ENCODE data around the gene LTB4R. TPM values are rescaled to one million over a fixed set of nuclear protein-coding genes. Genes with fewer than 3 reads are reported as not detected.

Gene LTB4R
- total RNA-seq, 1 donor from 2014 or later, result 8.8 TPM

Small RNA genes lying within 50 kb of the gene (small RNA-seq; reads per million reads assigned to genes)
- gene RF00026 (ENCODE audit: low replicate concordance), result not detected

Other genes starting within 250 kb of the LTB4R start
- gene CPNE6, start 239.9 kb upstream of the LTB4R start, total RNA-seq, result not detected
- 2.9 TPM for gene PCK2, start 217.2 kb upstream of the LTB4R start, total RNA-seq
- 80.3 TPM for gene DCAF11, start 196.7 kb upstream of the LTB4R start, total RNA-seq
- gene NRL, start 196.6 kb upstream of the LTB4R start, total RNA-seq, result 2.4 TPM
- 132 TPM for gene FITM1, start 180.8 kb upstream of the LTB4R start, total RNA-seq
- 73.5 TPM for gene PSME1, start 175.3 kb upstream of the LTB4R start, total RNA-seq
- 18.1 TPM for gene EMC9, start 169.9 kb upstream of the LTB4R start, total RNA-seq
- 35.5 TPM for gene PSME2, start 164.9 kb upstream of the LTB4R start, total RNA-seq
- gene RNF31, start 164.0 kb upstream of the LTB4R start, total RNA-seq, result 38.2 TPM
- 34.6 TPM for gene IRF9, start 150.2 kb upstream of the LTB4R start, total RNA-seq
- 8.6 TPM for gene REC8, start 139.4 kb upstream of the LTB4R start, total RNA-seq
- gene IPO4, start 122.7 kb upstream of the LTB4R start, total RNA-seq, result 30.8 TPM
- 52.9 TPM for gene TM9SF1, start 116.1 kb upstream of the LTB4R start, total RNA-seq
- gene TSSK4, start 105.8 kb upstream of the LTB4R start, total RNA-seq, result not detected
- gene CHMP4A, start 98.0 kb upstream of the LTB4R start, total RNA-seq, result 47.6 TPM
- 12.9 TPM for gene MDP1, start 95.4 kb upstream of the LTB4R start, total RNA-seq
- gene NEDD8, start 79.1 kb upstream of the LTB4R start, total RNA-seq, result 77.0 TPM
- 102 TPM for gene GMPR2, start 78.6 kb upstream of the LTB4R start, total RNA-seq
- 33.8 TPM for gene TINF2, start 68.9 kb upstream of the LTB4R start, total RNA-seq
- 29.0 TPM for gene TGM1, start 48.3 kb upstream of the LTB4R start, total RNA-seq
- gene RABGGTA, start 39.9 kb upstream of the LTB4R start, total RNA-seq, result 16.5 TPM
- 13.0 TPM for gene DHRS1, start 11.7 kb upstream of the LTB4R start, total RNA-seq
- 24.5 TPM for gene NOP9, start 11.7 kb upstream of the LTB4R start, total RNA-seq
- 14.6 TPM for gene CIDEB, start 3.5 kb upstream of the LTB4R start, total RNA-seq
- 19.3 TPM for gene LTB4R2, start 1.4 kb upstream of the LTB4R start, total RNA-seq
- 16.7 TPM for gene ADCY4, start 23.6 kb downstream of the LTB4R start, total RNA-seq
- 5.5 TPM for gene RIPK3, start 28.5 kb downstream of the LTB4R start, total RNA-seq
- 56.6 TPM for gene NFATC4, start 56.7 kb downstream of the LTB4R start, total RNA-seq
- gene NYNRIN, start 87.5 kb downstream of the LTB4R start, total RNA-seq, result 35.1 TPM
- 1.3 TPM for gene CBLN3, start 118.2 kb downstream of the LTB4R start, total RNA-seq
- 56.6 TPM for gene KHNYN, start 118.5 kb downstream of the LTB4R start, total RNA-seq
- gene SDR39U1, start 131.3 kb downstream of the LTB4R start, total RNA-seq, result 20.5 TPM
- not detected for gene CMA1, start 196.8 kb downstream of the LTB4R start, total RNA-seq